ENCODE data around the gene VGLL3. TPM values are rescaled to one million over a fixed set of nuclear protein-coding genes. Genes with fewer than 3 reads are reported as not detected.

Gene VGLL3
- total RNA-seq, 1 experiment from 2014 or later, result 0.15 TPM

DNA sequence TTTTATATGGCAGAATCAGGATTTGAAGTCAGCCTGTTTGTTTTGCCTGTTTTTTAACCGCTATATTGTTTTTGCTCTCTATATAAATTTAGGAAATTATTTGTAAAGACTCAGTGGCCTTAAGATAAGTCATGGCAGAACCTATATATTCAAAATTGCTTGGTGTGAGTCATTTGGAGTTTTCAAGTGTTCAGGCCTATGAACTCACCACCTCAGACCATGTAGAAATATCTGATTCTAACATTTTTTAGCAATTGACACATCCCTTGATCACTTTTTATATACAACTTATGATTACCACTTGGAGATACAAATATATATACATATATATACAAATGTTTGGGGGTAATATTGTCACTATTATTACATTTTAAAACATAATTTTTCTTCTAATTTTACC, 95.7 kb downstream of the VGLL3 start:
- H3K27ac ChIP-seq (ENCODE audit: low read length), result no peak overlapping the region
- ATAC-seq (no peak), DNase-seq (ENCODE audit: low read depth, low spot score) (no peak)
- H3K9me3 ChIP-seq (ENCODE audit: control insufficient read depth, insufficient read depth, low read depth, low read length), result no peaks in the 10 kb centered on the region
- H3K4me3 ChIP-seq (ENCODE audit: low read depth in 2 of 2, low read length in 2 of 2), result no peak overlapping the region
- TF ChIP-seq, protein P1, sequence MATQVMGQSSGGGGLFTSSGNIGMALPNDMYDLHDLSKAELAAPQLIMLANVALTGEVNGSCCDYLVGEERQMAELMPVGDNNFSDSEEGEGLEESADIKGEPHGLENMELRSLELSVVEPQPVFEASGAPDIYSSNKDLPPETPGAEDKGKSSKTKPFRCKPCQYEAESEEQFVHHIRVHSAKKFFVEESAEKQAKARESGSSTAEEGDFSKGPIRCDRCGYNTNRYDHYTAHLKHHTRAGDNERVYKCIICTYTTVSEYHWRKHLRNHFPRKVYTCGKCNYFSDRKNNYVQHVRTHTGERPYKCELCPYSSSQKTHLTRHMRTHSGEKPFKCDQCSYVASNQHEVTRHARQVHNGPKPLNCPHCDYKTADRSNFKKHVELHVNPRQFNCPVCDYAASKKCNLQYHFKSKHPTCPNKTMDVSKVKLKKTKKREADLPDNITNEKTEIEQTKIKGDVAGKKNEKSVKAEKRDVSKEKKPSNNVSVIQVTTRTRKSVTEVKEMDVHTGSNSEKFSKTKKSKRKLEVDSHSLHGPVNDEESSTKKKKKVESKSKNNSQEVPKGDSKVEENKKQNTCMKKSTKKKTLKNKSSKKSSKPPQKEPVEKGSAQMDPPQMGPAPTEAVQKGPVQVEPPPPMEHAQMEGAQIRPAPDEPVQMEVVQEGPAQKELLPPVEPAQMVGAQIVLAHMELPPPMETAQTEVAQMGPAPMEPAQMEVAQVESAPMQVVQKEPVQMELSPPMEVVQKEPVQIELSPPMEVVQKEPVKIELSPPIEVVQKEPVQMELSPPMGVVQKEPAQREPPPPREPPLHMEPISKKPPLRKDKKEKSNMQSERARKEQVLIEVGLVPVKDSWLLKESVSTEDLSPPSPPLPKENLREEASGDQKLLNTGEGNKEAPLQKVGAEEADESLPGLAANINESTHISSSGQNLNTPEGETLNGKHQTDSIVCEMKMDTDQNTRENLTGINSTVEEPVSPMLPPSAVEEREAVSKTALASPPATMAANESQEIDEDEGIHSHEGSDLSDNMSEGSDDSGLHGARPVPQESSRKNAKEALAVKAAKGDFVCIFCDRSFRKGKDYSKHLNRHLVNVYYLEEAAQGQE (IDR thresholded peaks at IDR 0.05; ENCODE audit: insufficient read depth in 1 of 2, low read depth in 2 of 2, low read length in 1 of 2), result no peak
- TF ChIP-seq TCF7L2 (IDR thresholded peaks at IDR 0.05; ENCODE audit: low read depth, low read length) (no peak), SIN3A (IDR thresholded peaks at IDR 0.05; ENCODE audit: borderline replicate concordance, insufficient read depth, low read depth, low read length) (no peak), POLR2AphosphoS5 (IDR thresholded peaks at IDR 0.05; ENCODE audit: low read depth, low read length) (no peak)
- TF ChIP-seq, protein P2, sequence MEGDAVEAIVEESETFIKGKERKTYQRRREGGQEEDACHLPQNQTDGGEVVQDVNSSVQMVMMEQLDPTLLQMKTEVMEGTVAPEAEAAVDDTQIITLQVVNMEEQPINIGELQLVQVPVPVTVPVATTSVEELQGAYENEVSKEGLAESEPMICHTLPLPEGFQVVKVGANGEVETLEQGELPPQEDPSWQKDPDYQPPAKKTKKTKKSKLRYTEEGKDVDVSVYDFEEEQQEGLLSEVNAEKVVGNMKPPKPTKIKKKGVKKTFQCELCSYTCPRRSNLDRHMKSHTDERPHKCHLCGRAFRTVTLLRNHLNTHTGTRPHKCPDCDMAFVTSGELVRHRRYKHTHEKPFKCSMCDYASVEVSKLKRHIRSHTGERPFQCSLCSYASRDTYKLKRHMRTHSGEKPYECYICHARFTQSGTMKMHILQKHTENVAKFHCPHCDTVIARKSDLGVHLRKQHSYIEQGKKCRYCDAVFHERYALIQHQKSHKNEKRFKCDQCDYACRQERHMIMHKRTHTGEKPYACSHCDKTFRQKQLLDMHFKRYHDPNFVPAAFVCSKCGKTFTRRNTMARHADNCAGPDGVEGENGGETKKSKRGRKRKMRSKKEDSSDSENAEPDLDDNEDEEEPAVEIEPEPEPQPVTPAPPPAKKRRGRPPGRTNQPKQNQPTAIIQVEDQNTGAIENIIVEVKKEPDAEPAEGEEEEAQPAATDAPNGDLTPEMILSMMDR (IDR thresholded peaks at IDR 0.05), result no peak
- no peaks in the 10 kb centered on the region for H3K36me3 ChIP-seq (ENCODE audit: control insufficient read depth, insufficient read depth, low read length)
- CTCF ChIA-PET, result no interaction called here
- POLR2A ChIA-PET, result no interaction called here
- no TSS peak for BruUV-seq (replicated peaks)
- H3K27me3 ChIP-seq (ENCODE audit: control insufficient read depth, insufficient read depth, low read length), result no peaks in the 10 kb centered on the region
- no peaks in the 10 kb centered on the region for H3K4me1 ChIP-seq (ENCODE audit: control insufficient read depth, insufficient read depth, low read length)
- intact Hi-C loops (cut with micrococcal nuclease; ENCODE audit: unreplicated experiment), result no loop called here
- in situ Hi-C loops (cut with HindIII; ENCODE audit: low pct_unique_long_range_greater_than_20kb, low sequenced_read_pairs), result no loop called here

DNA sequence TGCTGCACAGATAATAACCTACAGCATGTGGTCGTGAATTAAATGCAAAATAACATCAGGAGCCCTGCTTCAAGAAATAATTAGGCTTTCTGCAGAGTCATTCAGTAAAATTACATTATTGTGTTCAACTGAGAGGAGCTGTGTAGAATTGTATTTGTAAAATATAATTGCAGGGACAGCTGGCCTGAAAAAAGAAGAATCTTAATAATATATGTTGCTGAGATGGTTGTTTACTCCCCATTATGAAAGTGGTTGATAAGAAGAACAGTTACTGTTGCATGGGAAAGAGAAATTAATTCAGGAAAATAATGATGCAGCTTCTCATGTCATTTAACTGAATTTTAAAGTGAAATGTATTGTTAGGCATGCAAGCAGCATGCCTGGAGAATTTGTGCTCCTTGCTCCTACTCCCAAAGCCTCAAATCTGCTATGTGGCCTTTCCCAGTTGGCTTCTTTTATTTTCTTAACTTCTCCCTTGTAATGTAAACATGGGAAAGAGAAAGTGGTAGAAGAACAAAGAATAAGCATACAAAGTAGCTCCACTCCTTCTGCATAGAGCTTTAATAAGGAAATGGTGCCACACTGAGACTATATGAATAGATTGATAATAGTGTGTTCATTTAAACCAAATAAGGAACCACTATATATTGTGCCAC, 100.1 kb downstream of the VGLL3 start:
- ATAC-seq (no peak), DNase-seq (ENCODE audit: low read depth, low spot score) (no peak)
- in situ Hi-C loops (cut with HindIII; ENCODE audit: low pct_unique_long_range_greater_than_20kb, low sequenced_read_pairs), result no loop called here
- no peaks in the 10 kb centered on the region for H3K9me3 ChIP-seq (ENCODE audit: control insufficient read depth, insufficient read depth, low read depth, low read length)
- no peaks in the 10 kb centered on the region for H3K27me3 ChIP-seq (ENCODE audit: control insufficient read depth, insufficient read depth, low read length)
- TF ChIP-seq, protein P1 (IDR thresholded peaks at IDR 0.05; ENCODE audit: insufficient read depth in 1 of 2, low read depth in 2 of 2, low read length in 1 of 2), result no peak
- TF ChIP-seq SIN3A (IDR thresholded peaks at IDR 0.05; ENCODE audit: borderline replicate concordance, insufficient read depth, low read depth, low read length) (no peak), POLR2AphosphoS5 (IDR thresholded peaks at IDR 0.05; ENCODE audit: low read depth, low read length) (no peak), TCF7L2 (IDR thresholded peaks at IDR 0.05; ENCODE audit: low read depth, low read length) (no peak)
- TF ChIP-seq, protein P2 (IDR thresholded peaks at IDR 0.05), result no peak
- ChIA-PET POLR2A (no interaction called here), CTCF (no interaction called here)
- no peaks in the 10 kb centered on the region for H3K4me1 ChIP-seq (ENCODE audit: control insufficient read depth, insufficient read depth, low read length)
- H3K4me3 ChIP-seq (ENCODE audit: low read depth in 2 of 2, low read length in 2 of 2), result no peak overlapping the region
- intact Hi-C loops (cut with micrococcal nuclease; ENCODE audit: unreplicated experiment), result no loop called here
- H3K27ac ChIP-seq (ENCODE audit: low read length), result no peak overlapping the region
- H3K36me3 ChIP-seq (ENCODE audit: control insufficient read depth, insufficient read depth, low read length), result no peaks in the 10 kb centered on the region
- BruUV-seq (replicated peaks), result no TSS peak
